Testis (tissue), 2 donors: ENCODE data around the gene SNRPA.

Source experiments
- CTCF ChIP-seq, 3 experiments: fragments of 450-650 bp in 2 of 3; fragments of 200-600 bp in 1 of 3; sonication (generic) in 1 of 3; IDR thresholded peaks; one replicate each; pipeline ENCODE4 v1.5.1; 2016 to 2019; ENCODE audit warnings: antibody characterized with exemption in 3 of 3, mild to moderate bottlenecking in 2 of 3, moderate library complexity in 1 of 3
- POLR2A ChIP-seq: fragments of 450-650 bp; IDR thresholded peaks from one replicate; pipeline ENCODE4 v1.6.1; 2017; ENCODE audit warnings: antibody characterized with exemption, mild to moderate bottlenecking, moderate library complexity

- TF ChIP-seq POLR2A (no peak), CTCF (IDR thresholded peaks at IDR 0.05) (no peak)
Measured at GRCh38 chr19:40775632-40776022, 24.6 kb downstream of the SNRPA start.
